LNCaP clone FGC (cell line): ENCODE data around the gene PCSK2.

ENCODE experiments used
- DNase-seq: peaks from one replicate; pipeline ENCODE4 v3.0.0-alpha.2; 2011; ENCODE audit warnings: low read depth
- H3K4me3 ChIP-seq: 2 replicates; pipeline ENCODE4 v1.5.1; 2011; ENCODE audit warnings: mild to moderate bottlenecking, low read depth, low read length, control low read depth
- CTCF ChIP-seq: IDR thresholded peaks from 2 replicates; pipeline ENCODE4 v1.5.1; 2012; ENCODE audit warnings: mild to moderate bottlenecking; ENCODE audit not compliant: control insufficient read depth, insufficient read depth; ENCODE audit errors: extremely low read depth

Gene PCSK2

GRCh38 chr20:17497821-17498580, 271.2 kb downstream of the PCSK2 start:
- peak; percentile 25 for DNase-seq
- no peak for TF ChIP-seq CTCF
- H3K4me3 ChIP-seq, result no peak overlapping the region

GRCh38 chr20:17498641-17499040, 271.8 kb downstream of the PCSK2 start:
- TF ChIP-seq CTCF, result no peak
- no peak for DNase-seq
- H3K4me3 ChIP-seq, result no peak overlapping the region

- H3K4me3 ChIP-seq, result no peak overlapping the region
- no peak for TF ChIP-seq CTCF
- DNase-seq, result no peak
Measured at GRCh38 chr20:17499041-17499440, 272.2 kb downstream of the PCSK2 start.

- no peak overlapping the region for H3K4me3 ChIP-seq
- no peak for TF ChIP-seq CTCF
- no peak for DNase-seq
Measured at GRCh38 chr20:17500271-17500670, 273.4 kb downstream of the PCSK2 start.

GRCh38 chr20:17500826-17501225, 274.0 kb downstream of the PCSK2 start:
- H3K4me3 ChIP-seq, result no peak overlapping the region
- no peak for DNase-seq
- TF ChIP-seq CTCF, result no peak

GRCh38 chr20:17501701-17502100, 274.9 kb downstream of the PCSK2 start:
- no peak overlapping the region for H3K4me3 ChIP-seq
- TF ChIP-seq CTCF, result no peak
- no peak for DNase-seq

GRCh38 chr20:17502105-17502504, 275.3 kb downstream of the PCSK2 start:
- TF ChIP-seq CTCF, result no peak
- no peak for DNase-seq
- H3K4me3 ChIP-seq, result no peak overlapping the region
